Globus pallidus (tissue), 1 donor: ENCODE results near the gene RFPL1.

Source experiments
- DNase-seq: peaks from one replicate; pipeline ENCODE4 v3.0.0-alpha.2; 2015; ENCODE audit warnings: low spot score

The RFPL1 gene

GRCh38 chr22:29443452-29443851 is 5.1 kb downstream of the RFPL1 start:
- DNase-seq = no peak

DNA sequence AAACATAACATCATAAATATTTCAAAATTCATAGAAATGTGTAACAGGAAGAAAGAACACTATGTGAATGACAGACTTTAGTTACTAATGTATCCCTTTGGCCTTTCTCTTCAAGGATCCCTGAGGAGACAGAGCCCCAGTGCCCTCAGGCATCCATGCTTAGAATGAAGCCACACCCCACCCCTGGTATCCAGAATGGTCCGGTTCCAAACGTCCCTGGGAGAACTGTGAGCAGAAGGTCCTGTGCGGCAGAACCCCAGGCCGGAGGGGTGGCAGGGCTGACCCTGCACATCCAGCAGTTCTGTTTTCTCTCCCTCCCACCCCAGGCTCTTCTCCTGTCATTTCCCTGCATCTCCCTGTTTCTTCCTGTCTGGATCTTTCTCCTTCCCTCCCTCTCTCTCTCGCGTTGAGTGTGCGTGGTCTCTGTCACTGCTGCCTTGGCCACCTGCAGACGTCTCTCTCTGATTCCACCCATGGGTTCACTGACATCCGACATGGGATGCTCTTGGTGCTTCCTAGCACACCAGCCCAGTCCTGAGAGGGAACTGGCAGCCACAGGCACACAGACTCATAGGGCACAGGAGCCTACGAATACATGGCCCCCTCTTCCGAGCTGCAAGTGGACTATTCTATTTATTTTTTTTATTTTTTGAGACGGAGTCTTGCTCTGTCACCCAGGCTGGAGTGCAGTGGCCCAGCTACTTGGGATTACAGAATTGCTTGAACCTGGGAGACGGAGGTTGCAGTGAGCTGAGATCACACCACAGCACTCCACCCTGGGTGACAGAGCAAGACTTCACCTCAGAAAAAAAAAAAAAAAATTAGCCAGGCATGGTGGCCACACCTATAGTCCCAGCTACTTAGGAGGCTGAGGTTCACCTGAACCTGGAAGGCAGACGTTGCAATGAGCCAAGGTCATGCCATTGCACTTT is 5.7 kb downstream of the RFPL1 start:
- DNase-seq = no peak

DNA sequence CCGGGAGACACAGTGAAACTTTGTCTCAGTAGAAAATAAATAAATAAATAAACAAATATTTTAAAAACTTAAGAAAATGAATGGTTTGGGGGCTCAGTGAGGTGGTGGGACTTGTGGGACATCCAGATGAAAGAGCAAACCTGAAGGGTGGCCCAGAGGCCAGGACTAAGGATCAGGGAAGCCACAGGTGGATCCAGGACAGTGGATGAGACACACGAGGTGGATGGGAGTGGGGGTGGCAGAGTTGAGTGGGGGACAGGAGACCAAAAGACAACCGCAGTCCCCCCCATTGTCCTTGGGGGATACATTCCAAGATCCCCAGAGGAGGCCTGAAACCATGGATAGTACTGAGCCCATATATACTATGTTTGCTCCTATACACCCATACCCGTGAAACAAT is 7.1 kb downstream of the RFPL1 start:
- DNase-seq = no peak

GRCh38 chr22:29447906-29448305 is 9.5 kb downstream of the RFPL1 start:
- DNase-seq = no peak

- DNase-seq = no peak
These were observed 11.0 kb downstream of the RFPL1 start for GRCh38 chr22:29449296-29449875.

GRCh38 chr22:29450222-29450621 is 11.8 kb downstream of the RFPL1 start:
- DNase-seq = no peak

GRCh38 chr22:29451863-29452262 is 13.5 kb downstream of the RFPL1 start:
- DNase-seq = no peak

- peak; percentile 38 for DNase-seq
These were observed 15.9 kb downstream of the RFPL1 start for GRCh38 chr22:29454276-29454675.

GRCh38 chr22:29456211-29456671 is 17.9 kb downstream of the RFPL1 start:
- no peak for DNase-seq

DNA sequence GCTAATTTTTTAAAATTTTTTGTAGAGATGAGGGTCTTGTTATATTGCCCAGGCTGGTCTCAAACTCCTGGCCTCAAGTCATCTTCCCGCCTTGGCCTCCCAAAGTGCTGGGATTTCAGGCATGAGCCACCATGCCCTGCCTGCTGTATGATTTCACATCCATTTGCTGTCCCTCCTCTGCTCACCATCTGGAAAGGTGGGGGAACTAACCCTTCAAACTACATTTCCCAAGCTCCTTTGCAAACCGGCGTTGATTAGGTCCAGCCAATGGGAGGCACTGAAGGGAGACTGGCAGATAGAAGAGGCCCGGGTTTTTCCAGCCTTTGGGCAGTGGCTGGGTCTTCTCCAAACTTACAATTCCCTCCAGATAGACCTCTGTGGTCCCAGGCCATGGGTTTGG is 19.3 kb downstream of the RFPL1 start:
- DNase-seq = no peak

GRCh38 chr22:29458551-29458950 is 20.2 kb downstream of the RFPL1 start:
- DNase-seq = no peak

DNA sequence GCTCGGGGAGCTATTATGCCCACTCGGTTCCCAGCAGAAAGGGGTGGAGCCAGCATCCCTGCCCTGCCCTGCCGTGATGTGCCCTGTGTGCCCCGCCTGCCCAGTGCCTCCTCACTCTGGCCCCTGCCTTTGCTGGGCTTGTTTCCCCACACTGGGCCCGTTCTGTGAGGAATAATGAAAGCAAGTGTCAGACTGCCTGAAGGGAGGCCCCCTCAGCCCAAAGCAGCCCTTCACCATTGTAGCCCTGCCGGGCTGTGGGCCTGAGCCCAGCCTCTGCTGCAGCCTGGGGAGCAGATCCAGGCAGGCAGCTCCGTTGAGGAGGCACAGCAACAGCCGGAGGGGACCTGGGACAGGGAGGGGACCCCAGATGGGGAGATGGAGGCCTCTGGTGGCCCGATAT is 21.4 kb downstream of the RFPL1 start:
- DNase-seq = no peak

DNA sequence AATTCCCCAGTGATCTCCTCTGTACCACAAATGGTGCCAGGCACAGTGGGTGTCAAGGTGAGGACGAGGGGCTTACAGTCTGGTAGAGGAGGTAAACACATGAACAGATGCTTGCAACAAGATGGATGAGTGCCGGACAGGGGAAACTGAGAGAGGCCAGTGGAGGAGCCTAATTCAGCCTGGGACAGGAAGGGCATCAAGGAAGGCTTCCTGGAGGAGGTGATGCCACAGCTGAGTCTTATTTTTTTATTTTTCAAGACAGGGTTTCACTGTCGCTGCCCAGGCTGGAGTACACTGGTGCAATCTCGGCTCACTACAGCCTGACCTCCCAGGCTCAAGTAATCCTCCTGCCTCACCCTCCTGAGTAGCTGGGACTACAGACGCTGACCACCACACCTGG is 22.9 kb downstream of the RFPL1 start:
- no peak for DNase-seq

DNA sequence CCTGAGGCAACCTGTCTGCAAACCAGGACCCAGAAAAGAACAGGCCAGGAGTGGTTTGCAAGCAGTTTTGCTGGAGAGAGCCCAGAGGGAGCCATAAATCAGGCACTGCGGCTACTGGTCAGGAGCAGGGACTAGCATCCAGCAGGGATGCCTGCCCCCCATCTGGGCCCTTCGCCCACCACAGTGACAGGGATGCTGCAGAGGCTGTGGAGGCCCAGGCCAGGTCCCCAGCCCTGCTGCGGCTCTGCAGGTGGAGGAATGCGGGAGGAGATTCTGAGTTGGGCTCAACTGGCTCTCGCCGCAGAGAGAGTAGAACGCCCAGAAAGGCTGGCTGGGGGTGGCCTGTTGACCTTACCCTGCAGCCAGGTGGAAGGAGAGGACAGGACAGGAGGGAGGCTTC is 25.2 kb downstream of the RFPL1 start:
- DNase-seq = no peak

DNA sequence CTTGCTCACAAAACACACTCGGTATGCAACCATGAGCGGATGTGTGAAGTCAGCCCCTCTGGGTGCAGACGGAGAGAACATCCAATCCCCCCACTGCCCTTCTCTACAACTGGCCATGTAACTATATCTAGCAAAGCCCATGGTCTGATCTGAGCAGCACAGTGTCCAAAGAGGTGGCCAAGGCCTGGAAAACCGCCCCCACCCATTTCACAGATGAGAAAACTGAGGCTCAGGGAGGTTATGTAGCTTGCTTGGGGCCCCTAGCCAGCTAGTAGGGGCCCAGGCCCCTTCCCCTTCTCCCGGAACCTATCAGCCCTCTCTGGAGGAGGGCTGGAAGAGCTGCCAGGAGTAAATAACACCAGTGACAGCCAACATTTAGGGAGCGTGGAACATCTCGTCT is 26.2 kb downstream of the RFPL1 start:
- no peak for DNase-seq

- no peak for DNase-seq
These were observed 31.4 kb downstream of the RFPL1 start for GRCh38 chr22:29469755-29470154.

DNA sequence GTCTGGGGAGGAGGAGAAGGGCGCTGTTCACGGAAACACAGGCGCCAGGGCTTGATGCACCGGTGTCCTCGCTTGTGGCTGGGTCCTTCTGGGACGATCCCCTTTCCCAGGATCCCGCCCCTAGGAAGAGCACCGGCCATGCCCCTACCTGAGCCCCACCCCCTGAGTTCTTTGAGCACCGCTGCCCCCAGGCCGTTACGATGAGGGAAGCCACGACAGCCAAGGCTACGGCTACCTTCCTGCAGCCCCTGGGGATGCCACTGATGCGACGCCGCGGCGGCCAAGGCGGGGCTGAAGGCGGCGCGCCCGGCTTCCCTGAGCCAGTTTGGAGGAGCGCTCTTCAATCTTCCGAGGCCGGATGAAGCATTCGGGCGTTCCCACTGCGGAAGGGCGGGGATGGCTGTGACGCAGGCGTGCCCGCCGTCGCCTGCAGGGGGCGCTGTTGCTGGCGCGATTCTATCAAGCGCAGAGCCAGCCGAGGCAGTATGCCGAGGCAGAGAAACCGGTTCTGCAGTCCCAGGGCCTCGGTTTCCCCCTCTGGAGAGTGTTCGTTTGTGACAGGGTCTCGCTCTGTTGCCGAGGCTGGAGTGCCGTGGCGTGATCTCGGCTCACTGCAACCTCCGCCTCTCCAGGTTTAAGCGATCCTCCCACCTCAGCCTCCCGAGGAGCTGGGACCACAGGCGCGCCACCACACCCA is 31.9 kb downstream of the RFPL1 start:
- DNase-seq = no peak

GRCh38 chr22:29473001-29473400 is 34.6 kb downstream of the RFPL1 start:
- no peak for DNase-seq

DNA sequence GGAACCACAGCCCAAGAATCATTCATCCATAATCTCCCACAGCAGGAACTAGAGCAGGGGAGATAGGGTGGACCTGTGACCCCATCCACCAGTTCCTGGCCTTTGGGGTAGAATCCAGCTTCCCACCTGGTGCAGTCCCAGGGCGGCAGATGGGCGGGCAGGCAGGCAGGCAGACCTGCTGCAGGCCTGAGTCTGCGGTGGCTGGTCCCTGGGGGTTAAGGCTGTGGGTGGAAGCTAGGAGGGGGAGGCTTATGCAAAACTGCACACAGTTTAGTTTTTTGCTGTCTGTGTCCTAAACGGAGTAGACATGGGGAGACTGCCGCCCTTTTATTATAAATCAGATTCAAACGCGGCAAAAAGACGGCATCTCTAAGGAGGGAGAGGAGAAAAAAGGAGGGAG is 37.2 kb downstream of the RFPL1 start:
- DNase-seq = no peak

GRCh38 chr22:29476116-29476515 is 37.7 kb downstream of the RFPL1 start:
- no peak for DNase-seq

DNA sequence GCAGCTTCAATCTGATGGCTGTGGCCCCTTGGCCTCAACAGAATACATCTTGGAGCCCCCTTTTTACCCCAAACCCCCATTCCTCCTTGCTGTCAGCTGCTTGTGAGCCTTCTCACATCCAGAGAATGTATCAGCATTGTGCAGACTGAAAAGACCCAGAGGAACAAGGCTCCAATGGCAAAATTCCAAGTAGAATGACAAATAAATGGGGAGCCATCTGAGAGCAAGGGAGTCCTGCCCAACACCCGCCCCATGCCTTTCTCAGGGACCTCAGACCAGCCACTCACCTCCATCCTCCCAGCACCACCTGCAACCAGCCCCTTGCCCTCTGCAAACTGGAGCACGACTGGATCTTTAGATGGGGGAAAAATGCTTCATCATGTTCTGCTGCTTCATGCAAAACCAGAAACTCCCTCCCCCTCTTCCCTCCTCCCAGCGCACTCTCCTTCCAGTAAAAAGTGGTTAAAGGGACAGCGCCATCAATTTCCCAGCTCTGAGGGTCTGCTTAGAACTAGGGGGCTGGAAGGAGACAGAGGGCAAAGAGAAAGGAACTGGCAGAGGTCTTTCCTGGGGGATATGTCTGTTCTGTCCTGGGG is 39.4 kb downstream of the RFPL1 start:
- no peak for DNase-seq
